Neutrophil (primary cell): ENCODE data around the gene CNR2.
"Not testable (repeated sequence)": the region's sequence is repeated elsewhere in the genome, so short reads cannot be mapped to it uniquely, and the experiment has no call there.

ENCODE experiments used
- H3K27ac ChIP-seq: fragments of 200-600 bp; sonication (generic); 2 replicates; pipeline ENCODE4 v1.5.1; 2016; ENCODE audit warnings: mild to moderate bottlenecking, moderate library complexity
- H3K27me3 ChIP-seq: fragments of 200-600 bp; sonication (generic); 2 replicates; pipeline ENCODE4 v1.6.0; 2016; ENCODE audit warnings: mild to moderate bottlenecking
- H3K36me3 ChIP-seq: fragments of 200-600 bp; sonication (generic); 2 replicates; pipeline ENCODE4 v1.5.1; 2017
- H3K4me1 ChIP-seq, 2 experiments: fragments of 200-600 bp in 1 of 2; sonication (generic) in 1 of 2; 1 replicate in 1 of 2; 2 replicates in 1 of 2; pipeline versions ENCODE4 v1.5.1 to v1.6.1; 2013 to 2016; ENCODE audit warnings: low read depth in 1 of 2, low read length in 1 of 2, mild to moderate bottlenecking in 1 of 2, moderate library complexity in 1 of 2; ENCODE audit not compliant: control insufficient read depth in 1 of 2, insufficient read depth in 1 of 2
- H3K4me3 ChIP-seq, 2 experiments: fragments of 200-600 bp in 1 of 2; sonication (generic) in 1 of 2; 1 replicate in 1 of 2; 2 replicates in 1 of 2; pipeline ENCODE4 v1.5.1; 2013 to 2016; ENCODE audit warnings: low read depth in 1 of 2, low read length in 1 of 2, mild to moderate bottlenecking in 1 of 2, moderate library complexity in 1 of 2
- H3K9me3 ChIP-seq: fragments of 200-600 bp; sonication (generic); 2 replicates; pipeline ENCODE4 v1.5.1; 2016
- TF ChIP-seq, protein P1 (sequence below): fragments of 200-600 bp; sonication (generic); IDR thresholded peaks from 2 replicates; pipeline ENCODE4 v1.5.1; 2016; ENCODE audit warnings: antibody characterized with exemption

The CNR2 gene

DNA sequence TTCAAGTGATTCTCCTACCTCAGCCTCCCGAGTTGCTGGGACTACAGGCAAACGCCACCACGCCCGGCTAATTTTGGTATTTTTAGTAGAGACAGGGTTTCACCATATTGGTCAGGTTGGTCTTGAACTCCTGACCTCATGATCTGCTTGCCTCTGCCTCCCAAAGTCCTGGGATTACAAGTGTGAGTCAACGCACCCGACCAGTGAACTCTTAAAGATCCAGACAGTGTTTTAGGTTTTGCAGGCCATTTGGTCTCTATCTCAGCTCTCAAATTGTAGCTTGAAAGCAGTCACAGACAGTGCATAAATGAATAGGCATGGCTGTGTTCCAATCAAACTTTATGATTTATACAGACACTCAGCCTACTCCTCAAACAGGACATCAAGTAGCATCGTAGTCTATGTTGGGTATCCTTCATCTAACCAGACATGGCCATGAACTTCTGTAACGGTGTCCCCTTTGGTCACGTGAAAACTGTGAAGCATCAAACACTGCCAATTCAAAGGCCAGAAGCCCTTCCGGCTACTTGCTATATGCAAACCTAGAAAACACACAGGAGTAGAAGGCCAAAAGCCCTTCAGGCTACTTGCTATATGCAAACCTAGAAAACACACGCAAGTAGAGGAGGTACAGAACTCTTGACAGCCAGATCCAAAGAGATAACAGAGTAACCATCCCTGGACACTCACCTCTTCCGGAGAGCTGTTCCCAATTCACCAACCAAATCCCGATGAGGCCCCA, 48.2 kb downstream of the CNR2 start:
- no peak overlapping the region for H3K4me3 ChIP-seq
- H3K36me3 ChIP-seq = peaks cover 27% of the 10 kb centered on the region
- H3K4me1 ChIP-seq = peaks cover 28 to 32% of the 10 kb centered on the region in 2 experiments
- peaks cover 4% of the 10 kb centered on the region for H3K27me3 ChIP-seq
- TF ChIP-seq, protein P1, sequence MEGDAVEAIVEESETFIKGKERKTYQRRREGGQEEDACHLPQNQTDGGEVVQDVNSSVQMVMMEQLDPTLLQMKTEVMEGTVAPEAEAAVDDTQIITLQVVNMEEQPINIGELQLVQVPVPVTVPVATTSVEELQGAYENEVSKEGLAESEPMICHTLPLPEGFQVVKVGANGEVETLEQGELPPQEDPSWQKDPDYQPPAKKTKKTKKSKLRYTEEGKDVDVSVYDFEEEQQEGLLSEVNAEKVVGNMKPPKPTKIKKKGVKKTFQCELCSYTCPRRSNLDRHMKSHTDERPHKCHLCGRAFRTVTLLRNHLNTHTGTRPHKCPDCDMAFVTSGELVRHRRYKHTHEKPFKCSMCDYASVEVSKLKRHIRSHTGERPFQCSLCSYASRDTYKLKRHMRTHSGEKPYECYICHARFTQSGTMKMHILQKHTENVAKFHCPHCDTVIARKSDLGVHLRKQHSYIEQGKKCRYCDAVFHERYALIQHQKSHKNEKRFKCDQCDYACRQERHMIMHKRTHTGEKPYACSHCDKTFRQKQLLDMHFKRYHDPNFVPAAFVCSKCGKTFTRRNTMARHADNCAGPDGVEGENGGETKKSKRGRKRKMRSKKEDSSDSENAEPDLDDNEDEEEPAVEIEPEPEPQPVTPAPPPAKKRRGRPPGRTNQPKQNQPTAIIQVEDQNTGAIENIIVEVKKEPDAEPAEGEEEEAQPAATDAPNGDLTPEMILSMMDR = no peak
- H3K9me3 ChIP-seq = no peaks in the 10 kb centered on the region
- H3K27ac ChIP-seq = no peak overlapping the region

DNA sequence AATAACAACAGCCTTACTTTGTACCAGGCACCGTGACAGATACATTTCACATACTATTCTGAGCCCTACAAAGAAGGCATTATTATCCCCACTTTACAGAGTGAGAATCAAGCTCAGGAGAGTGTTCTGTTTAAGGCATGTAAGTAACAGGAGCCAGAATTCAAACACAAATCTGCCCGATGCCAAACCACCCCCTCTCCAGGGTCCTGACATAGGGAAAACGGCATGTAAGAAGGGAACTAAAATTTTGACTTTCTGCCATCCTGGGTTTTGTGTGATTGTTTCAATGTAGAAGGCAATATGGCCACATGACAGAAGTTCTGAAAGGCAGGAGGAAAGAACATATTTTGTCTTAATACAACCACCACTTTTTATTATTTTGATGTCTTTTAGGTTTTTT, 50.5 kb downstream of the CNR2 start:
- Histone ChIP-seq H3K4me3 (no peak overlapping the region), H3K9me3 (no peaks in the 10 kb centered on the region), H3K27me3 (peaks cover 4% of the 10 kb centered on the region), H3K27ac (no peak overlapping the region), H3K36me3 (peaks cover 48% of the 10 kb centered on the region), H3K4me1 (peaks cover 9 to 14% of the 10 kb centered on the region in 2 experiments)
- TF ChIP-seq, protein P1 = no peak

DNA sequence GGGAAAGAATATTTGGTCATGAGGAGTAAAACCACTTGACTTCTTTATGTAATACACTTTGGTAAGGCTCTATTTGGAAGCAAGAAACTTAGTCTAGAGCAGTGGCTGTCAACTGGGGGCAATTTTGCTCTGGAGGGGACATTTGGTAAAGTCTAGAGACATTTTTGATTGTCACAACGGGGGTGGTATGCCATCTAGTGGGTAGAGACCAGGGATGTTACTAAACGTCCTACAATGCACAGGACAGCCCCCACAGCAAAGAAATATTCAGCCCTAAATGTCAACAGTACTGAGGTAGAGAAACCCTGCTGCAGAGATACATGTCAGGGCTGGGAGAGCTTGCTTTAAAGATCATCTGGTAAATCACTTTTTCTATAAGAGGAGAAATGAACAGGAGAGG, 58.6 kb downstream of the CNR2 start:
- Histone ChIP-seq H3K4me3 (no peak overlapping the region), H3K9me3 (no peaks in the 10 kb centered on the region), H3K4me1 (no peaks in the 10 kb centered on the region), H3K27me3 (no peaks in the 10 kb centered on the region), H3K36me3 (peaks cover 43% of the 10 kb centered on the region), H3K27ac (no peak overlapping the region)
- TF ChIP-seq, protein P1 = no peak

DNA sequence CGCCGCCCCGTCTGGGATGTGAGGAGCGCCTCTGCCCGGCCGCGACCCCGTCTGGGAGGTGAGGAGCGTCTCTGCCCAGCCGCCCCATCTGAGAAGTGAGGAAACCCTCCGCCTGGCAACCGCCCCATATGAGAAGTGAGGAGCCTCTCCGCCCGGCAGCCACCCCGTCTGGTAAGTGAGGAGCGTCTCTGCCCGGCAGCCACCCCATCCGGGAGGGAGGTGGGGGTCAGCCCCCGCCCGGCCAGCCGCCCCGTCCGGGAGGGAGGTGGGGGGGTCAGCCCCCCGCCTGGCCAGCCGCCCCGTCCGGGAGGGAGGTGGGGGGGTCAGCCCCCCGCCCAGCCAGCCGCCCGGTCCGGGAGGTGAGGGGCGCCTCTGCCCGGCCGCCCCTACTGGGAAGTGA, 60.0 kb downstream of the CNR2 start:
- H3K9me3 ChIP-seq, H3K27me3 ChIP-seq, H3K4me1 ChIP-seq, H3K4me3 ChIP-seq, H3K27ac ChIP-seq: not testable (repeated sequence)
- H3K36me3 ChIP-seq = peaks cover 35% of the 10 kb centered on the region

DNA sequence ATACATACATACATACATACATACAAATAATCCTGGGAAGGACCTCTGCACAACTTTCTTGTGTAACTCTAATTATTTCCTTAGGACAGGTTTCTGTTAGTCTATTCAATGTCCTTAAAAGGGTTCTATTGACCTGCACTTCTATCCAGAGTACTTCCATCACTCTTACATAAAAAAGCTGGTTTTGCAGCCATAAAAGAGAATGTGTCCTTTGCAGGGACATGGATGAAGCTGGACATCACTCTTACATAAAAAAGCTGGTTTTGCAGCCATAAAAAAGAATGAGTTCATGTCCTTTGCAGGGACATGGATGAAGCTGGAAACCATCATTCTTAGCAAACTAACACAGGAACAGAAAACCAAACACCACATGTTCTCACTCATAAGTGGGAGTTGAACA, 61.8 kb downstream of the CNR2 start:
- H3K9me3 ChIP-seq, H3K4me3 ChIP-seq, H3K27me3 ChIP-seq, H3K4me1 ChIP-seq, H3K27ac ChIP-seq: not testable (repeated sequence)
- peaks cover 29% of the 10 kb centered on the region for H3K36me3 ChIP-seq

DNA sequence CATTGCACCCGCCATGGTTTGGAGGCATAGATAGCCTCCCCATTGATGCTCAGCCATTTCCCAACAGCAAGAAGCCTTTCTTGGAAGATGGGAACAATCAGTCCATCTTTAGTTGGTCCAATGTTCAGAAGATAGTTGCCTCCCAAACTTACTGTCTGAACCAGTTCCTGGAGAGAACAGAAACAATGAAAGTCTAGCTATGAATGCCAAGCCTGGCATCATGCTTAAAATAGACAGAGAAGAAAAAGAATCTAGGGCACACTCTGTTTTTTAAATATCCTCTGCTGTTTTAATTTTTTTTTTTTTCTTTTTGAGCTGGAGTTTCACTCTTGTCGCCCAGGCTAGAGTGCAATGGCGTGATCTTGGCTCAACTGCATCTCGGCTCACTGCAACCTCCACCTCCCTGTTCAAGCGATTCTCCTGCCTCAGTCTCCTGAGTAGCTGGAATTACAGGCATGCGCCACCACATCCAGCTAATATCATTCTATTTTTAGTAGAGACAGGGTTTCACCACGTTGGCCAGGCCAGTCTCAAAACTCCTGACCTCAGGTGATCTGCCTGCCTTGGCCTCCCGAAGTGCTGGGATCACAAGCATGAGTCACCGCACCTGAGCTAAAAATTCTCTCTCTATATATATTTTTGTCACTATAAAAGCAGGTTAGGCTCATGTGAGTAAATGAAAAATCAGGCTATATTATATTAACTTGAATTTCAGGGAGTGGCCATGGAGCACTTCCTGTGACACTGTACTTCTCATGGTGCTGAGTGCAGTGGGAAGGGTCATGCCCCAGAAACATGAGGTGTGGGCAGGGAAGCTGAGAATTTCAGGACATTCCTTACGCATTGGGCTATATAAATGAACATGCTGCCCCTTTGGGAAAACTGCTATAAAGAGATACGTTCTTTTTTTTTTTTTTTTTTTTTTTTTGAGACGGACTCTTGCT, 64.2 kb downstream of the CNR2 start:
- Histone ChIP-seq H3K27me3 (no peaks in the 10 kb centered on the region), H3K4me1 (no peaks in the 10 kb centered on the region), H3K27ac (no peak overlapping the region), H3K36me3 (peaks cover 28% of the 10 kb centered on the region), H3K4me3 (no peak overlapping the region), H3K9me3 (no peaks in the 10 kb centered on the region)
- TF ChIP-seq, protein P1 = no peak

DNA sequence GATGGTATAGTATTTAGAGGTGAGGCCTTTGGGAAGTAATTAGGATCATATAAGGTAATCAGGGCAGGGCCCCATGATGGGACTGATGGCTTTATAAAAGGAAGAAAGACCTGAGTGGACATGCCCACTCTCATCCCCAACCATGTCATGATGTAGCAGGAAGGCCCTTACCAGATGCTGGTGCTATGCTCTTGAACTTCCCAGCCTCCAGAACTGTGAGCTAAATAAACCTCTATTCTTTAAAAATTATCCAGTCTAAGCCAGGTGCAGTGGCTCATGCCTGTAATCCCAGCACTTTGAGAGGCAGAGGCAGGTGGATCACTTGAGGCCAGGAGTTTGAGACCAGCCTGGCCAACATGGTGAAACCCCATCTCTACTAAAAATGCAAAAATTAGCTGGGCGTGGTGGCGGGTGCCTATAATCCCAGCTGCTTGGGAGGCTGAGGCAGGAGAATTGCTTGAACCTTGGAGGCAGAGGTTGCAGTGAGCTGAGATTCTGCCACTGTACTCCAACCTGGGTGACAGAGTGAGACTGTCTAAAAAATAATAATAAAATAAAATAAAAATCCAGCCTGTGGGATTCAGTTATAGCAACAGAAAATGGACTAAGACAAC, 65.6 kb downstream of the CNR2 start:
- not testable (repeated sequence) for H3K27me3 ChIP-seq, H3K4me1 ChIP-seq

More for the DNA sequence above, 65.6 kb downstream of the CNR2 start:
- not testable (repeated sequence) for H3K4me3 ChIP-seq, H3K9me3 ChIP-seq, H3K27ac ChIP-seq
- H3K36me3 ChIP-seq = peaks cover 28% of the 10 kb centered on the region
